HepG2 (cell line): ENCODE results near the gene CARD8. TPM values are rescaled to one million over a fixed set of nuclear protein-coding genes. Genes with fewer than 3 reads are reported as not detected.

Experiments
- AKAP8 ChIP-seq: sonication (generic); formaldehyde crosslinking; IDR thresholded peaks from 2 replicates; pipeline ENCODE4 v1.5.1; 2020; ENCODE audit warnings: mild to moderate bottlenecking, missing genetic modification reagents
- ARHGAP35 ChIP-seq: sonication (generic); formaldehyde crosslinking; IDR thresholded peaks from 2 replicates; pipeline ENCODE4 v1.9.0; 2022; ENCODE audit warnings: mild to moderate bottlenecking, inconsistent platforms, moderate library complexity, missing genetic modification reagents, borderline replicate concordance
- ATF5 ChIP-seq: sonication (generic); formaldehyde crosslinking; IDR thresholded peaks from 2 replicates; pipeline ENCODE4 v1.4.0; 2020; ENCODE audit warnings: mild to moderate bottlenecking, low read depth, missing genetic modification reagents
- E2F5 ChIP-seq: sonication (generic); formaldehyde crosslinking; conservative IDR thresholded peaks from 2 replicates; pipeline ENCODE4 v1.4.0; 2020; ENCODE audit warnings: missing genetic modification reagents
- KLF15 ChIP-seq: sonication (generic); formaldehyde crosslinking; IDR thresholded peaks from 2 replicates; pipeline ENCODE4 v1.8.1; 2023; ENCODE audit warnings: borderline replicate concordance, mild to moderate bottlenecking, inconsistent platforms, missing genetic modification reagents, mixed read lengths
- NR0B2 ChIP-seq: sonication (generic); formaldehyde crosslinking; IDR thresholded peaks from 2 replicates; pipeline ENCODE4 v1.4.0; 2020; ENCODE audit warnings: mild to moderate bottlenecking, missing genetic modification reagents
- PRMT3 ChIP-seq: sonication (generic); formaldehyde crosslinking; IDR thresholded peaks from 2 replicates; pipeline ENCODE4 v1.8.1; 2022; ENCODE audit warnings: low read depth, mild to moderate bottlenecking, moderate library complexity, missing genetic modification reagents, borderline replicate concordance
- SETDB1 ChIP-seq: sonication (generic); formaldehyde crosslinking; IDR thresholded peaks from 2 replicates; pipeline ENCODE4 v1.5.1; 2020; ENCODE audit warnings: missing genetic modification reagents, mild to moderate bottlenecking, borderline replicate concordance
- STAG1 ChIP-seq: sonication (generic); formaldehyde crosslinking; IDR thresholded peaks from 2 replicates; pipeline ENCODE4 v1.4.0; 2020; ENCODE audit warnings: missing genetic modification reagents
- TOE1 ChIP-seq: sonication (generic); formaldehyde crosslinking; IDR thresholded peaks from 2 replicates; pipeline ENCODE4 v1.4.0; 2020; ENCODE audit warnings: mild to moderate bottlenecking, missing genetic modification reagents
- TP53 ChIP-seq: sonication (generic); formaldehyde crosslinking; conservative IDR thresholded peaks from 2 replicates; pipeline ENCODE4 v1.4.0; 2020; ENCODE audit warnings: missing genetic modification reagents
- ZNF275 ChIP-seq: sonication (generic); formaldehyde crosslinking; IDR thresholded peaks from 2 replicates; pipeline ENCODE4 v1.8.0; 2022; ENCODE audit warnings: missing genetic modification reagents, mild to moderate bottlenecking, inconsistent platforms, borderline replicate concordance
- ZNF318 ChIP-seq: sonication (generic); formaldehyde crosslinking; IDR thresholded peaks from 2 replicates; pipeline ENCODE4 v1.4.0; 2020; ENCODE audit warnings: mild to moderate bottlenecking, missing genetic modification reagents
- ZNF430 ChIP-seq: sonication (generic); formaldehyde crosslinking; IDR thresholded peaks from 2 replicates; pipeline ENCODE4 v1.9.0; 2021; ENCODE audit warnings: mild to moderate bottlenecking, missing genetic modification reagents
- ZNF547 ChIP-seq: sonication (generic); formaldehyde crosslinking; IDR thresholded peaks from 2 replicates; pipeline ENCODE4 v1.5.1; 2020; ENCODE audit warnings: mild to moderate bottlenecking, missing genetic modification reagents
- ZNF605 ChIP-seq: sonication (generic); formaldehyde crosslinking; IDR thresholded peaks from 2 replicates; pipeline ENCODE4 v1.8.0; 2022; ENCODE audit warnings: mild to moderate bottlenecking, missing genetic modification reagents
- polyA plus RNA-seq, 8 experiments: library from polyadenylated mRNA; depleted of rRNA in 3 of 8; stranded (reverse) in 7 of 8; unstranded in 1 of 8; fragments of >200 nt; fragmentation: Illumina TruSeq in 4 of 8; extraction: Trizol in 4 of 8; gene quantifications; 2 replicates each; pipeline versions ENCODE4 v1.2.1 to v1.2.3, GENCODE V29; 2011 to 2016; ENCODE audit warnings: low read depth in 4 of 8, missing spikeins in 1 of 8, mixed read lengths in 1 of 8; ENCODE audit not compliant: insufficient read depth in 1 of 8
- total RNA-seq, 5 experiments: library from RNA; depleted of rRNA; stranded (reverse); fragments of >200 nt; fragmentation: Illumina TruSeq; extraction: Trizol; gene quantifications; 2 replicates each; pipeline ENCODE4 v1.2.3, GENCODE V29; 2016; ENCODE audit warnings: low read depth in 1 of 5

Gene CARD8
- total and polyA plus RNA-seq, 2 of the 13 experiments (the other 11 are each of a cell fraction or from before 2014, with no cell fraction given) = 15.0 to 19.2 TPM

- TF ChIP-seq ZNF318 (CRISPR knock-in tag) (no peak), PRMT3 (no peak), ZNF605 (CRISPR knock-in tag) (no peak; the same call in 1 of the 2 replicates), ZNF275 (CRISPR knock-in tag) (peak; percentile 66; the same call in 1 of the 2 replicates), E2F5 (CRISPR knock-in tag) (peak; percentile 96), ARHGAP35 (peak; percentile 41; the same call in 1 of the 2 replicates), STAG1 (CRISPR knock-in tag) (no peak), NR0B2 (no peak), SETDB1 (CRISPR knock-in tag) (no peak), ZNF430 (CRISPR knock-in tag) (no peak; the same call in 1 of the 2 replicates), ATF5 (0 out of 2 replicates have a peak, but pooled peaks have one; percentile 58), TP53 (0 out of 2 replicates have a peak, but pooled peaks have one; percentile 74), AKAP8 (CRISPR knock-in tag) (peak; percentile 37; the same call in 1 of the 2 replicates), TOE1 (CRISPR knock-in tag) (0 out of 2 replicates have a peak, but pooled peaks have one; percentile 28), KLF15 (CRISPR knock-in tag) (peak; percentile 69; the same call in 1 of the 2 replicates), ZNF547 (CRISPR knock-in tag) (peak; percentile 62)
Observed at GRCh38 chr19:48169939-48170803, 85.5 kb downstream of the CARD8 start, which contains the start of the genes LIG1 and ZSWIM9 (continued).
